Pancreas (tissue), 10 donors: ENCODE measurements around the gene HS6ST1. TPM values are rescaled to one million over a fixed set of nuclear protein-coding genes. Genes with fewer than 3 reads are reported as not detected.

Source experiments
- ATAC-seq, 4 donors: fragments of 200-7000 bp; cut with Tn5 transposase; one replicate each; pipeline versions ENCODE4 v1.8.0 to v1.9.1; 2020; ENCODE audit warnings: mild to moderate bottlenecking in 4 of 4, moderate library complexity in 4 of 4
- DNase-seq, 6 donors: peaks; one replicate each; pipeline ENCODE4 v3.0.0-alpha.2; 2020
- FAIRE-seq: peaks from 2 replicates; lab custom pipeline; 2012; peaks lifted over from hg19 to GRCh38; lab: Jason Lieb, UNC
- H3K27ac ChIP-seq, 4 donors: fragments of 200-600 bp; sonication (generic); 1 replicate in 3 of 4; 2 replicates in 1 of 4; pipeline versions ENCODE4 v1.5.0 to v1.8.0; 2020
- H3K27me3 ChIP-seq, 4 donors: fragments of 200-600 bp; one replicate each; pipeline ENCODE4 v1.8.0; 2021
- H3K36me3 ChIP-seq, 3 donors: fragments of 200-600 bp; sonication (generic) in 1 of 3; one replicate each; pipeline versions ENCODE4 v1.5.0 to v1.8.0; 2020 to 2021
- H3K4me1 ChIP-seq, 3 donors: fragments of 200-600 bp; one replicate each; pipeline ENCODE4 v1.8.0; 2021
- H3K4me3 ChIP-seq, 4 donors: fragments of 200-600 bp; sonication (generic) in 2 of 4; one replicate each; pipeline versions ENCODE4 v1.5.0 to v1.8.0; 2020 to 2021
- H3K9me3 ChIP-seq, 4 donors: fragments of 200-600 bp; one replicate each; pipeline ENCODE4 v1.8.0; 2021
- CTCF ChIP-seq, 4 donors: fragments of 200-600 bp; sonication (generic) in 3 of 4; IDR thresholded peaks; one replicate each; pipeline versions ENCODE4 v1.5.0 to v1.8.0; 2021; ENCODE audit warnings: antibody characterized with exemption in 4 of 4
- WGBS, 2 donors: extraction: QIAGEN DNeasy Blood & Tissue Kit; methylation state at CpG; one replicate each; pipeline ENCODE4 v1.1.7; 2013; 5-methylcytosine and 5-hydroxymethylcytosine counted together
- intact Hi-C, 3 donors: fragments of 100-400 bp; cut with DNase I; formaldehyde crosslinking; loops; one replicate each; pipeline versions ENCODE4 v1.11.1 to v1.14.2; 2022
- polyA plus RNA-seq, 2 donors: library from polyadenylated mRNA; stranded (reverse); fragments of 200-250 nt; gene quantifications; one replicate each; pipeline ENCODE4 v1.2.3, GENCODE V29; 2013
- total RNA-seq, 6 donors: library from RNA; stranded (reverse); fragmentation: NEBNext Ultra II Directional in 4 of 6; extraction: Animal tissue kit (Norgen Biotek cat#: 25700) in 4 of 6; gene quantifications; one replicate each; pipeline versions ENCODE4 v1.2.1 to v1.2.4, GENCODE V29; 2021 to 2023
- donor health status: healthy with polysubstance abuse.
- donor health status: DM: no; HTN: no; CAD: no; lungs with moderate emphysema.
- donor health status: DM: no; HTN: no; CAD: no.
- donor health status: control.
- donor health status: control.
- donor health status: Bipolar disorder and iron deficiency.
- donor health status: DM: yes; HTN: yes; CAD: no.
- donor health status: DM: no; HTN: no; CAD: no.
- donor health status: DM: no; HTN: no; CAD: no.
- donor health status: DM: yes; HTN: yes; CAD: no.

The HS6ST1 gene
- total and polyA plus RNA-seq, 8 donors = 20.7 to 47.8 (median 25.5) TPM

- Histone ChIP-seq H3K4me1 (peaks cover 17 to 42% (median 20%) of the 10 kb centered on the region in 3 donors), H3K27me3 (no peaks in the 10 kb centered on the region), H3K4me3 (no peak overlapping the region), H3K9me3 (no peaks in the 10 kb centered on the region), H3K27ac (no peak overlapping the region), H3K36me3 (no peaks in the 10 kb centered on the region)
- no peak for ATAC-seq
- DNase-seq = peak in 4 of 6 donors; percentile 2 to 67 (median 13)
- intact Hi-C loops = no loop called here
- FAIRE-seq = no peak
- TF ChIP-seq CTCF (IDR thresholded peaks at IDR 0.05) = no peak
- 83 to 87% methylated on average over 11 of the region's 11 CpGs for WGBS, 2 donors
These were observed 6.8 kb downstream of the HS6ST1 start for GRCh38 chr2:128311755-128312341.

- intact Hi-C loops = no loop called here
- FAIRE-seq (no peak), ATAC-seq (no peak), DNase-seq (peak in 1 of 6 donors; percentile 35)
- Histone ChIP-seq H3K27me3 (no peaks in the 10 kb centered on the region), H3K4me3 (no peak overlapping the region), H3K36me3 (no peaks in the 10 kb centered on the region), H3K27ac (no peak overlapping the region), H3K9me3 (no peaks in the 10 kb centered on the region), H3K4me1 (peaks cover 18 to 47% (median 22%) of the 10 kb centered on the region in 3 donors)
- no peak for TF ChIP-seq CTCF (IDR thresholded peaks at IDR 0.05)
- WGBS, 2 donors = 92 to 95% methylated on average over 7 of the region's 7 CpGs
These were observed 7.4 kb downstream of the HS6ST1 start for GRCh38 chr2:128311216-128311754.

- ATAC-seq (no peak), DNase-seq (peak in 5 of 6 donors; percentile 2 to 37 (median 10)), FAIRE-seq (no peak)
- no peak for TF ChIP-seq CTCF (IDR thresholded peaks at IDR 0.05)
- intact Hi-C loops = no loop called here
- H3K4me3 ChIP-seq = no peak overlapping the region
- 76% methylated on average over 4 of the region's 4 CpGs for WGBS, 2 donors
- H3K27ac ChIP-seq = no peak overlapping the region
- H3K9me3 ChIP-seq = no peaks in the 10 kb centered on the region
- no peaks in the 10 kb centered on the region for H3K36me3 ChIP-seq
- H3K27me3 ChIP-seq = no peaks in the 10 kb centered on the region
- H3K4me1 ChIP-seq = peaks cover 19 to 53% (median 28%) of the 10 kb centered on the region in 3 donors
These were observed 7.9 kb downstream of the HS6ST1 start for GRCh38 chr2:128310761-128311160.

- ATAC-seq = no peak
- TF ChIP-seq CTCF (IDR thresholded peaks at IDR 0.05) = no peak
- H3K36me3 ChIP-seq = no peaks in the 10 kb centered on the region
- H3K27ac ChIP-seq = peak overlapping the region; percentile 6 to 54 (median 46)
- H3K27me3 ChIP-seq = no peaks in the 10 kb centered on the region
- FAIRE-seq = no peak
- WGBS, 2 donors = 86 to 87% methylated on average over 12 of the region's 12 CpGs
- H3K4me1 ChIP-seq = peaks cover 25 to 55% (median 33%) of the 10 kb centered on the region in 3 donors
- DNase-seq = peak; percentile 6 to 62 (median 24)
- no peaks in the 10 kb centered on the region for H3K9me3 ChIP-seq
- intact Hi-C loops = no loop called here
- H3K4me3 ChIP-seq = no peak overlapping the region
These were observed 8.5 kb downstream of the HS6ST1 start for GRCh38 chr2:128310094-128310716.
